IgD-negative memory B cell (primary cell): ENCODE measurements around the gene ZCWPW1. TPM values are rescaled to one million over a fixed set of nuclear protein-coding genes. Genes with fewer than 3 reads are reported as not detected.

Source experiments
- H3K27ac Mint-ChIP-seq, 3 donors: one replicate each; pipeline ENCODE4 v1.8.0; 2020 to 2022; ENCODE audit warnings: mild to moderate bottlenecking in 3 of 3, mixed read lengths in 3 of 3, moderate library complexity in 1 of 3
- H3K27me3 Mint-ChIP-seq: one replicate; pipeline ENCODE4 v1.8.0; 2021; ENCODE audit warnings: mixed read lengths
- H3K36me3 Mint-ChIP-seq: one replicate; pipeline ENCODE4 v1.8.0; 2020; ENCODE audit warnings: mild to moderate bottlenecking, mixed read lengths
- H3K4me1 Mint-ChIP-seq, 3 donors: one replicate each; pipeline ENCODE4 v1.8.0; 2020 to 2022; ENCODE audit warnings: mixed read lengths in 3 of 3, mild to moderate bottlenecking in 1 of 3
- H3K4me3 Mint-ChIP-seq, 4 donors: one replicate each; pipeline ENCODE4 v1.8.0; 2020 to 2022; ENCODE audit warnings: mild to moderate bottlenecking in 4 of 4, mixed read lengths in 4 of 4, moderate library complexity in 3 of 4
- H3K9me3 Mint-ChIP-seq, 3 donors: one replicate each; pipeline ENCODE4 v1.8.0; 2020 to 2021; ENCODE audit warnings: mixed read lengths in 3 of 3, mild to moderate bottlenecking in 1 of 3
- polyA plus RNA-seq: library from polyadenylated mRNA; unstranded; fragments of 300-500 nt; fragmentation: Illumina TruSeq; gene quantifications from one replicate; pipeline ENCODE4 v1.2.3, GENCODE V29; 2021

The ZCWPW1 gene
- polyA plus RNA-seq, result 12.1 TPM

GRCh38 chr7:100428199-100428966 is at the start of gene ZCWPW1:
Gene ZCWPW1, minus strand, starts transcription at chr7:100428703. Its CDS starts 8,054 bp downstream, at chr7:100420649.
- Mint-ChIP-seq H3K36me3 (peaks cover 1% of the 10 kb centered on the region), H3K27me3 (peaks cover 6% of the 10 kb centered on the region), H3K4me3 (peak within 1 kb of the TSS; percentile 85 to 100 (median 98)), H3K27ac (peak within 1 kb of the TSS; percentile 99 to 100 (median 100)), H3K9me3 (no peaks in the 10 kb centered on the region), H3K4me1 (peaks cover 6 to 17% (median 13%) of the 10 kb centered on the region in 3 donors)

- H3K4me1 Mint-ChIP-seq, result peaks cover 20 to 29% (median 28%) of the 10 kb centered on the region in 3 donors
- no peaks in the 10 kb centered on the region for H3K36me3 Mint-ChIP-seq
- H3K27me3 Mint-ChIP-seq, result no peaks in the 10 kb centered on the region
- peak overlapping the region; percentile 93 to 97 (median 96) for H3K4me3 Mint-ChIP-seq
- peak overlapping the region; percentile 88 to 95 (median 94) for H3K27ac Mint-ChIP-seq
- H3K9me3 Mint-ChIP-seq, result no peaks in the 10 kb centered on the region
Measured at GRCh38 chr7:100477871-100478267, 49.4 kb upstream of the ZCWPW1 start.

GRCh38 chr7:100476903-100477870 is 48.7 kb upstream of the ZCWPW1 start:
- Mint-ChIP-seq H3K4me1 (peaks cover 17 to 28% (median 28%) of the 10 kb centered on the region in 3 donors), H3K27ac (peak overlapping the region; percentile 60 to 95 (median 74)), H3K9me3 (no peaks in the 10 kb centered on the region), H3K4me3 (peak overlapping the region; percentile 93 to 97 (median 96)), H3K36me3 (no peaks in the 10 kb centered on the region), H3K27me3 (no peaks in the 10 kb centered on the region)

GRCh38 chr7:100476101-100476780 is 47.7 kb upstream of the ZCWPW1 start:
- peak overlapping the region; percentile 93 to 97 (median 96) for H3K4me3 Mint-ChIP-seq
- H3K36me3 Mint-ChIP-seq, result peaks cover 2% of the 10 kb centered on the region
- peaks cover 17 to 30% (median 27%) of the 10 kb centered on the region in 3 donors for H3K4me1 Mint-ChIP-seq
- H3K27me3 Mint-ChIP-seq, result no peaks in the 10 kb centered on the region
- peak overlapping the region in 2 of 3 donors; percentile 51 to 74 for H3K27ac Mint-ChIP-seq
- H3K9me3 Mint-ChIP-seq, result no peaks in the 10 kb centered on the region

GRCh38 chr7:100475549-100475948 is 47.0 kb upstream of the ZCWPW1 start:
- Mint-ChIP-seq H3K4me3 (peak overlapping the region; percentile 72 to 97 (median 95)), H3K4me1 (peaks cover 20 to 30% (median 28%) of the 10 kb centered on the region in 3 donors), H3K27me3 (no peaks in the 10 kb centered on the region), H3K36me3 (peaks cover 2% of the 10 kb centered on the region), H3K9me3 (no peaks in the 10 kb centered on the region), H3K27ac (peak overlapping the region; percentile 51 to 74 (median 71))

GRCh38 chr7:100472854-100473499 is 44.5 kb upstream of the ZCWPW1 start:
- Mint-ChIP-seq H3K27ac (peak overlapping the region; percentile 53 to 89 (median 76)), H3K36me3 (peaks cover 2% of the 10 kb centered on the region), H3K27me3 (no peaks in the 10 kb centered on the region), H3K4me1 (peaks cover 21 to 30% (median 28%) of the 10 kb centered on the region in 3 donors), H3K4me3 (peak overlapping the region in 1 of 4 donors; percentile 27), H3K9me3 (no peaks in the 10 kb centered on the region)

- Mint-ChIP-seq H3K4me3 (no peak overlapping the region), H3K4me1 (peaks cover 21 to 30% (median 28%) of the 10 kb centered on the region in 3 donors)
Measured at GRCh38 chr7:100472121-100472851, 43.8 kb upstream of the ZCWPW1 start.

GRCh38 chr7:100471021-100471420 is 42.5 kb upstream of the ZCWPW1 start:
- peaks cover 2% of the 10 kb centered on the region for H3K36me3 Mint-ChIP-seq
- no peaks in the 10 kb centered on the region for H3K9me3 Mint-ChIP-seq
- H3K27ac Mint-ChIP-seq, result peak overlapping the region in 1 of 3 donors; percentile 78
- no peaks in the 10 kb centered on the region for H3K27me3 Mint-ChIP-seq
- H3K4me3 Mint-ChIP-seq, result peak overlapping the region in 1 of 4 donors; percentile 55
- peaks cover 21 to 22% (median 21%) of the 10 kb centered on the region in 3 donors for H3K4me1 Mint-ChIP-seq

More at GRCh38 chr7:100472121-100472851, 43.8 kb upstream of the ZCWPW1 start:
- no peaks in the 10 kb centered on the region for H3K27me3 Mint-ChIP-seq
- H3K36me3 Mint-ChIP-seq, result peaks cover 2% of the 10 kb centered on the region
- no peaks in the 10 kb centered on the region for H3K9me3 Mint-ChIP-seq
- no peak overlapping the region for H3K27ac Mint-ChIP-seq

- Mint-ChIP-seq H3K36me3 (peaks cover 2% of the 10 kb centered on the region), H3K4me3 (no peak overlapping the region), H3K27me3 (no peaks in the 10 kb centered on the region), H3K27ac (peak overlapping the region in 1 of 3 donors; percentile 35), H3K9me3 (no peaks in the 10 kb centered on the region), H3K4me1 (peaks cover 14 to 17% (median 14%) of the 10 kb centered on the region in 3 donors)
Measured at GRCh38 chr7:100469227-100470044, 40.9 kb upstream of the ZCWPW1 start.

GRCh38 chr7:100467638-100468373 is 39.3 kb upstream of the ZCWPW1 start:
- Mint-ChIP-seq H3K27me3 (no peaks in the 10 kb centered on the region), H3K36me3 (peaks cover 2% of the 10 kb centered on the region), H3K4me3 (no peak overlapping the region), H3K4me1 (peaks cover 4 to 8% (median 7%) of the 10 kb centered on the region in 3 donors), H3K9me3 (no peaks in the 10 kb centered on the region), H3K27ac (no peak overlapping the region)

- Mint-ChIP-seq H3K4me1 (peaks cover 4 to 8% (median 5%) of the 10 kb centered on the region in 3 donors), H3K27ac (no peak overlapping the region), H3K36me3 (peaks cover 1% of the 10 kb centered on the region), H3K4me3 (no peak overlapping the region), H3K27me3 (no peaks in the 10 kb centered on the region), H3K9me3 (no peaks in the 10 kb centered on the region)
Measured at GRCh38 chr7:100466653-100467605, 38.4 kb upstream of the ZCWPW1 start.
